ENCODE results near the gene GOLGA8B.
"Not testable (repeated sequence)": the region's sequence is repeated elsewhere in the genome, so short reads cannot be mapped to it uniquely, and the experiment has no call there.

The GOLGA8B gene

DNA sequence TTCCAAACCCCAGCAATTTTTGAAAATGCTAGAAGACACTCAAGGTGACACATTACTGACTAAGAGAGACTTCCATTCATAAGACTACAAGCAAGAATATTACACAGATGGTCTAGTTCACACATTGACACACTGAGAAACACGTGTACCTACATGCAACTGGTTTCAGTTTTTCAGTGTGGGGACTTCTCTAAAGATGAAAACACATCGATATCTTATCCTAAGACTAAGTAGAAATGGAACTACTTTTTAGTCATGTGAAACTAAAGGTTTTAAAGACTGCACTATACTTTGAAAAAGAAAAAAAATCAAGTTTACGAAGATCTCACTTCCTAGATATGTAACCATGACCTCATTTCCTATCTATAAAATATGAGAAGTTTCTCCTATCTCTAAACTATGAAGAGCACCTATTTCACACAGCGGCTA, 34.1 kb downstream of the GOLGA8B start:
- H3K9me3 ChIP-seq (ENCODE audit: low read depth, low read length); H3K9ac ChIP-seq (ENCODE audit: insufficient read length); H3K36me3 ChIP-seq (ENCODE audit: insufficient read depth, low read length); H3K4me3 ChIP-seq; H3K27ac ChIP-seq; DNase-seq (ENCODE audit: low read depth, low spot score): not testable (repeated sequence)

- not testable (repeated sequence) for H3K9ac ChIP-seq (ENCODE audit: insufficient read length); H3K9me3 ChIP-seq (ENCODE audit: low read depth, low read length); DNase-seq (ENCODE audit: low read depth, low spot score); H3K36me3 ChIP-seq (ENCODE audit: insufficient read depth, low read length); H3K27ac ChIP-seq; H3K4me3 ChIP-seq
Measured at GRCh38 chr15:34543860-34544649, 39.4 kb downstream of the GOLGA8B start.

- not testable (repeated sequence) for H3K9ac ChIP-seq (ENCODE audit: insufficient read length); H3K36me3 ChIP-seq (ENCODE audit: insufficient read depth, low read length); H3K27ac ChIP-seq; H3K9me3 ChIP-seq (ENCODE audit: low read depth, low read length); H3K4me3 ChIP-seq; DNase-seq (ENCODE audit: low read depth, low spot score)
Measured at GRCh38 chr15:34535857-34536256, 47.6 kb downstream of the GOLGA8B start.

All from SK-N-MC (cell line).